Measurements from ENCODE around the gene GRIK4. TPM values are rescaled to one million over a fixed set of nuclear protein-coding genes. Genes with fewer than 3 reads are reported as not detected.
A peak's percentile ranks its signal among the peaks of the same experiment; 100 is the strongest.

Gene GRIK4
- total RNA-seq, 1 experiment from 2014 or later, result 3.3 TPM

DNA sequence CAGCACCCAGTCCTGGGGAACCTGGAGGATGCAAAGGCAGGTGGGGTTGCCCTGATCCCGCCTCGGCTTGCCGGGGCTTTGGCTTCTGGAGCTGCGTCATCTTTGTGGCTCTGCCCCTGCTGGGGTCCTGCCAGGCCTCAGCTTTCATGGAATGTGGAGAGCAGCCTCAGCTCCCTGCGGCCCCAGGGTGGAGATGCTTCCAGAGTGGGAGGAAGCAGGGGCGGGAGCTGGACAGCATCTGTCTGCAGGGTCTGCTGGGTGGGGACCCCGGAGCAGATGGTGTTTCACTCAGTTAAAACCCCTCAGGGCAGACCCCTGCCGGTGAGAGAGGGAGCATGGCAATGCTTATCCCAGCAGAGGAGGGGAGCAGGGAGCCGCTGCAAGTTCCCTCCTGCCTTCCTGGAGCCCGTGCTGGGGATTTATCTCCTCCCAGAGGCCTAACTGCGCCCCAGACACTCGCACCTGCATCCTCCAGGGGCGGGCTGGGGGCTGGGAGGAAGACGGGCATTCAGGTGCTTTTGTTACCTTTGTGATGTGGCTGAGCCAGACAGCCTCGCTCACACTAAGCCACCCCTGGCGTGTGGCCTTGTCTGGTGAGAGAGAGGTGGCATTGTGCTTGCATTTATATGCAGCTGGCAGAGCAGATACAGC is 15.7 kb downstream of the GRIK4 start (continued):
- TF ChIP-seq FOXP4 (CRISPR knock-in tag; IDR thresholded peaks at IDR 0.05) (peak; percentile 84; the same call in 1 of the 2 replicates), NFYB (CRISPR knock-in tag; conservative IDR thresholded peaks at IDR 0.05; ENCODE audit: low read depth) (no peak), NR1H2 (CRISPR knock-in tag; IDR thresholded peaks at IDR 0.05) (no peak), SMAD3 (CRISPR knock-in tag; IDR thresholded peaks at IDR 0.05; ENCODE audit: borderline replicate concordance) (no peak), TEAD1 (CRISPR knock-in tag; IDR thresholded peaks at IDR 0.05) (peak; percentile 63; the same call in 1 of the 2 replicates), SP1 (CRISPR knock-in tag; conservative IDR thresholded peaks at IDR 0.05) (0 out of 2 replicates have a peak, but pooled peaks have one; percentile 52), CREM (CRISPR knock-in tag; IDR thresholded peaks at IDR 0.05) (0 out of 2 replicates have a peak, but pooled peaks have one; percentile 20), AFF4 (CRISPR knock-in tag; IDR thresholded peaks at IDR 0.05; ENCODE audit: borderline replicate concordance) (peak; percentile 56; the same call in 1 of the 2 replicates), ZNF671 (CRISPR knock-in tag; IDR thresholded peaks at IDR 0.05) (no peak), FOXK1 (CRISPR knock-in tag; IDR thresholded peaks at IDR 0.05) (peak; percentile 62; the same call in 1 of the 2 replicates)
- TF ChIP-seq, protein P1, sequence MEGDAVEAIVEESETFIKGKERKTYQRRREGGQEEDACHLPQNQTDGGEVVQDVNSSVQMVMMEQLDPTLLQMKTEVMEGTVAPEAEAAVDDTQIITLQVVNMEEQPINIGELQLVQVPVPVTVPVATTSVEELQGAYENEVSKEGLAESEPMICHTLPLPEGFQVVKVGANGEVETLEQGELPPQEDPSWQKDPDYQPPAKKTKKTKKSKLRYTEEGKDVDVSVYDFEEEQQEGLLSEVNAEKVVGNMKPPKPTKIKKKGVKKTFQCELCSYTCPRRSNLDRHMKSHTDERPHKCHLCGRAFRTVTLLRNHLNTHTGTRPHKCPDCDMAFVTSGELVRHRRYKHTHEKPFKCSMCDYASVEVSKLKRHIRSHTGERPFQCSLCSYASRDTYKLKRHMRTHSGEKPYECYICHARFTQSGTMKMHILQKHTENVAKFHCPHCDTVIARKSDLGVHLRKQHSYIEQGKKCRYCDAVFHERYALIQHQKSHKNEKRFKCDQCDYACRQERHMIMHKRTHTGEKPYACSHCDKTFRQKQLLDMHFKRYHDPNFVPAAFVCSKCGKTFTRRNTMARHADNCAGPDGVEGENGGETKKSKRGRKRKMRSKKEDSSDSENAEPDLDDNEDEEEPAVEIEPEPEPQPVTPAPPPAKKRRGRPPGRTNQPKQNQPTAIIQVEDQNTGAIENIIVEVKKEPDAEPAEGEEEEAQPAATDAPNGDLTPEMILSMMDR (IDR thresholded peaks at IDR 0.05), result no peak

DNA sequence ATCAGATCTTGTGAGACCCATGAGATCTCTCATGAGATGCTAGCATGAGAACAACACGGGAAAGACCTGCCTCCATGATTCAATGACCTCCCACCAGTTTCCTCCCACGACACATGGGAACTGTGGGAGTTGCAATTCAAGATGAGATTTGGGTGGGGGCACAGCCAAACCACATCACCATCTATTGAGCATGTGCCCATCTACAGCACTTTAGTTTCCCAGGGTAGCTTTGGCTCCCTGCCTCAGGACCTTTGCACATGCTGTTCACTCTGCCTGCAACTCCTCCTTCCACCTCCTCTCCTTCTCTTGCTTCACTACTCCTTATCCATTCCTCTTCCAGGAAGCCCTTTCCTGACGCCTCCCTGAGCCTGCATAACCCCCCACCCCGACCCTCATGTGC is 17.2 kb downstream of the GRIK4 start:
- DNase-seq (ENCODE audit: low spot score) (no peak), ATAC-seq (no peak)
- H3K27ac Mint-ChIP-seq, result no peak overlapping the region
- no peak overlapping the region for H3K4me3 Mint-ChIP-seq
- ChIA-PET CTCF (no interaction called here), POLR2A (no interaction called here)
- peaks cover 45% of the 10 kb centered on the region for H3K4me1 Mint-ChIP-seq
- peaks cover 8% of the 10 kb centered on the region; the same call in 1 of the 2 replicates for H3K36me3 Mint-ChIP-seq
- TF ChIP-seq ESRRA (CRISPR knock-in tag; IDR thresholded peaks at IDR 0.05; ENCODE audit: borderline replicate concordance) (no peak), AFF4 (CRISPR knock-in tag; IDR thresholded peaks at IDR 0.05; ENCODE audit: borderline replicate concordance) (no peak), ZNF671 (CRISPR knock-in tag; IDR thresholded peaks at IDR 0.05) (no peak), ZNF121 (CRISPR knock-in tag; IDR thresholded peaks at IDR 0.05) (no peak), GTF2I (CRISPR knock-in tag; conservative IDR thresholded peaks at IDR 0.05) (0 out of 2 replicates have a peak, but pooled peaks have one; percentile 51)
- TF ChIP-seq, protein P1 (IDR thresholded peaks at IDR 0.05), result no peak
- H3K9me3 Mint-ChIP-seq, result peaks cover 10% of the 10 kb centered on the region
- no peaks in the 10 kb centered on the region; the same call in 1 of the 2 replicates for H3K27me3 Mint-ChIP-seq (ENCODE audit: low read depth)

All from WTC11 (cell line).